K562 (cell line): ENCODE data around the gene DCP1B. TPM values are rescaled to one million over a fixed set of nuclear protein-coding genes. Genes with fewer than 3 reads are reported as not detected.

Experiments
- ATAC-seq: fragments of 200-7000 bp; cut with Tn5 transposase; 3 replicates; pipeline ENCODE4 v1.9.1; 2020; ENCODE audit warnings: moderate library complexity
- BruUV-seq: library from RNA; stranded (reverse); fragments of 400-500 nt; replicated peaks from 2 replicates; lab custom pipeline; 2021; lab: Mats Ljungman, UMichigan
- CTCF ChIA-PET: fragments of 300-600 bp; formaldehyde crosslinking; extraction: SDS; loops from one replicate; lab custom pipeline; 2021; ENCODE audit warnings: low intra/inter-chr PET ratio; lab: Yijun Ruan, JAX
- POLR2A ChIA-PET: fragments of 300-600, 350-650 bp; sonication (Branson Sonifier 250); formaldehyde crosslinking; extraction: SDS; loops from one replicate; lab custom pipeline; 2021; ENCODE audit warnings: antibody characterized with exemption, inconsistent platforms; lab: Yijun Ruan, JAX
- DNase-seq, 4 experiments: peaks; one replicate each; pipeline versions ENCODE4 v3.0.0 to v3.0.0-alpha.2; 2011 to 2018; ENCODE audit warnings: low spot score in 3 of 4, mixed read lengths in 3 of 4; ENCODE audit errors: extremely low read depth in 1 of 4
- FAIRE-seq: peaks from 2 replicates; lab custom pipeline; 2011; peaks lifted over from hg19 to GRCh38; lab: Jason Lieb, UNC
- H2AFZ ChIP-seq: 2 replicates; pipeline ENCODE4 v1.6.0; 2011; ENCODE audit warnings: low read depth, low read length, control low read depth, inconsistent platforms
- H3K27ac ChIP-seq: fragments of 200-600 bp; 3 replicates; pipeline ENCODE4 v1.8.0; 2011; ENCODE audit warnings: low read depth, mild to moderate bottlenecking, control low read depth, inconsistent platforms, low read length, moderate library complexity, mixed read lengths; ENCODE audit errors: extremely low read depth
- H3K27me3 ChIP-seq, 2 experiments: fragments of 300-600 bp in 1 of 2; 2 replicates in 1 of 2; 3 replicates in 1 of 2; pipeline versions ENCODE4 v1.6.0 to v1.8.0; 2011; ENCODE audit warnings: inconsistent platforms in 2 of 2, low read length in 2 of 2, mild to moderate bottlenecking in 1 of 2, mixed read lengths in 1 of 2, moderate library complexity in 1 of 2; ENCODE audit not compliant: control insufficient read depth in 2 of 2, insufficient read depth in 2 of 2
- H3K36me3 ChIP-seq: fragments of 300-600 bp; 3 replicates; pipeline ENCODE4 v1.8.0; 2011; ENCODE audit warnings: mild to moderate bottlenecking, low read length, inconsistent platforms; ENCODE audit not compliant: control insufficient read depth, insufficient read depth
- H3K4me1 ChIP-seq, 2 experiments: fragments of 200-600 bp in 1 of 2; replicated peaks in 1 of 2; 2 replicates in 1 of 2; 3 replicates in 1 of 2; pipeline versions ENCODE4 v1.5.1 to v1.8.0; 2011; ENCODE audit warnings: inconsistent platforms in 2 of 2, low read length in 2 of 2, mild to moderate bottlenecking in 1 of 2, mixed read lengths in 1 of 2, moderate library complexity in 1 of 2; ENCODE audit not compliant: control insufficient read depth in 2 of 2, insufficient read depth in 2 of 2
- H3K4me2 ChIP-seq: 2 replicates; pipeline ENCODE4 v1.6.1; 2011; ENCODE audit warnings: low read length, control low read depth, inconsistent platforms, mixed read lengths; ENCODE audit not compliant: insufficient read depth
- H3K4me3 ChIP-seq: fragments of 200-600 bp; sonication (generic), shearing (Covaris generic); 2 replicates; pipeline ENCODE4 v1.5.1; 2016; ENCODE audit warnings: control low read depth, inconsistent platforms
- H3K79me2 ChIP-seq: fragments of 200-600 bp; 3 replicates; pipeline ENCODE4 v1.8.0; 2011; ENCODE audit warnings: low read length, inconsistent platforms; ENCODE audit not compliant: control insufficient read depth, insufficient read depth
- H3K9ac ChIP-seq, 2 experiments: 2 replicates each; pipeline versions ENCODE4 v1.6.0 to v1.6.1; 2011; ENCODE audit warnings: low read depth in 2 of 2, low read length in 2 of 2, control low read depth in 1 of 2, inconsistent platforms in 1 of 2, mild to moderate bottlenecking in 1 of 2, mixed read lengths in 1 of 2; ENCODE audit not compliant: insufficient read depth in 1 of 2
- H3K9me1 ChIP-seq: one replicate; pipeline ENCODE4 v1.6.0; 2011; ENCODE audit warnings: inconsistent platforms, mild to moderate bottlenecking, low read length, moderate library complexity; ENCODE audit not compliant: control insufficient read depth, insufficient read depth
- H3K9me3 ChIP-seq: replicated peaks from 2 replicates; pipeline ENCODE4 v1.5.1; 2011; ENCODE audit warnings: low read depth, low read length, inconsistent platforms; ENCODE audit not compliant: control insufficient read depth, insufficient read depth
- H4K20me1 ChIP-seq: replicated peaks from 2 replicates; pipeline ENCODE4 v1.6.1; 2011; ENCODE audit warnings: low read length, inconsistent platforms, mixed read lengths; ENCODE audit not compliant: control insufficient read depth, insufficient read depth
- ARID1B ChIP-seq: fragments of 450-650 bp; IDR thresholded peaks from 2 replicates; pipeline ENCODE4 v1.6.1; 2016; ENCODE audit warnings: antibody characterized with exemption, mild to moderate bottlenecking, inconsistent platforms
- BRD4 ChIP-seq: fragments of 200-600 bp; sonication (generic); IDR thresholded peaks from 2 replicates; pipeline ENCODE4 v1.6.1; 2017; ENCODE audit warnings: inconsistent platforms
- DMBX1 ChIP-seq: fragments of 250-450 bp; sonication (Bioruptor Pico); IDR thresholded peaks from 2 replicates; pipeline ENCODE4 v1.8.0; 2022; ENCODE audit warnings: inconsistent platforms, mild to moderate bottlenecking, moderate library complexity, borderline replicate concordance
- GTF2F1 ChIP-seq: IDR thresholded peaks from 2 replicates; pipeline ENCODE4 v1.6.1; 2011; ENCODE audit warnings: low read depth, low read length, improper control_type of control experiment
- HNRNPUL1 ChIP-seq: fragments of 200-400 bp; formaldehyde crosslinking; IDR thresholded peaks from 2 replicates; pipeline ENCODE4 v1.6.1; 2017; ENCODE audit warnings: low read length
- KAT2B ChIP-seq: IDR thresholded peaks from one replicate; pipeline ENCODE4 v1.6.1; 2012; ENCODE audit warnings: low read depth, mild to moderate bottlenecking, control low read depth, inconsistent platforms, low read length, moderate library complexity
- SMARCA4 ChIP-seq: fragments of 450-650 bp; IDR thresholded peaks from 2 replicates; pipeline ENCODE4 v1.6.1; 2016
- SPI1 ChIP-seq: IDR thresholded peaks from 2 replicates; pipeline ENCODE4 v1.6.1; 2011; ENCODE audit warnings: low read depth, low read length, control low read depth, borderline replicate concordance
- STAG1 ChIP-seq: sonication (generic); formaldehyde crosslinking; IDR thresholded peaks from 2 replicates; pipeline ENCODE4 v1.5.0; 2020; ENCODE audit warnings: missing genetic modification reagents, borderline replicate concordance
- TAF9B ChIP-seq: fragments of 450-650 bp; IDR thresholded peaks from 2 replicates; pipeline ENCODE4 v1.6.1; 2018; ENCODE audit warnings: mild to moderate bottlenecking; ENCODE audit not compliant: partially characterized antibody
- TEAD4 ChIP-seq, 2 experiments: sonication (generic) in 1 of 2; formaldehyde crosslinking in 1 of 2; IDR thresholded peaks; 2 replicates each; pipeline versions ENCODE4 v1.6.1 to v1.8.0; 2012 to 2022; ENCODE audit warnings: borderline replicate concordance in 1 of 2, inconsistent platforms in 1 of 2, low read length in 1 of 2, mild to moderate bottlenecking in 1 of 2, missing genetic modification reagents in 1 of 2
- WGBS: fragments of 100-300 bp; shearing (Covaris generic); methylation state at CpG from one replicate; pipeline ENCODE4 v1.1.6; 2016; ENCODE audit warnings: low coverage, mixed read lengths; ENCODE audit not compliant: insufficient coverage; ENCODE audit errors: missing lambda C conversion rate; 5-methylcytosine and 5-hydroxymethylcytosine counted together
- in situ Hi-C: fragments of 300-500 bp; cut with MboI; formaldehyde crosslinking; loops from 4 replicates; pipeline ENCODE4 v1.15.0; 2018; ENCODE audit warnings: inconsistent platforms, mixed read lengths
- intact Hi-C: fragments of 100-400 bp; cut with micrococcal nuclease; formaldehyde crosslinking; loops from 2 replicates; pipeline ENCODE4 v1.14.2; 2022
- polyA plus RNA-seq, 8 experiments: library from polyadenylated mRNA; depleted of rRNA in 4 of 8; stranded (reverse) in 5 of 8; unstranded in 3 of 8; fragments of >200 nt; fragmentation: Nextera tagmentation in 2 of 8; fragmentation: Illumina TruSeq in 1 of 8; extraction: Ambion mirVana in 2 of 8; extraction: Trizol in 1 of 8; gene quantifications; 2 replicates each; pipeline versions ENCODE4 v1.2.1 to v1.2.3, GENCODE V29; 2011 to 2014; ENCODE audit warnings: inconsistent platforms in 1 of 8, missing spikeins in 1 of 8
- total RNA-seq, 7 experiments: library from RNA; depleted of rRNA in 6 of 7; stranded (reverse); fragments of >200 nt in 6 of 7; fragmentation: Illumina TruSeq in 2 of 7; extraction: Trizol in 2 of 7; gene quantifications; 2 replicates each; pipeline versions ENCODE4 v1.2.1 to v1.2.3, GENCODE V29; 2011 to 2021; ENCODE audit warnings: low replicate concordance in 1 of 7
- TF ChIP-seq, protein P1 (sequence below): sonication (generic); formaldehyde crosslinking; IDR thresholded peaks from 2 replicates; pipeline ENCODE4 v1.8.1; 2022; ENCODE audit warnings: missing genetic modification reagents
- TF ChIP-seq, protein P2 (sequence below): IDR thresholded peaks from 2 replicates; pipeline ENCODE4 v1.6.1; 2014; ENCODE audit warnings: antibody characterized with exemption
- TF ChIP-seq, protein P3 (sequence below): fragments of 450-650 bp; IDR thresholded peaks from 2 replicates; pipeline ENCODE4 v1.6.1; 2018; ENCODE audit warnings: mild to moderate bottlenecking, low read depth; ENCODE audit not compliant: partially characterized antibody

The DCP1B gene
- total and polyA plus RNA-seq, 9 of the 15 experiments (the other 6 are each of a cell fraction or from before 2014, with no cell fraction given) = 0.83 to 7.3 (median 3.4) TPM

DNA sequence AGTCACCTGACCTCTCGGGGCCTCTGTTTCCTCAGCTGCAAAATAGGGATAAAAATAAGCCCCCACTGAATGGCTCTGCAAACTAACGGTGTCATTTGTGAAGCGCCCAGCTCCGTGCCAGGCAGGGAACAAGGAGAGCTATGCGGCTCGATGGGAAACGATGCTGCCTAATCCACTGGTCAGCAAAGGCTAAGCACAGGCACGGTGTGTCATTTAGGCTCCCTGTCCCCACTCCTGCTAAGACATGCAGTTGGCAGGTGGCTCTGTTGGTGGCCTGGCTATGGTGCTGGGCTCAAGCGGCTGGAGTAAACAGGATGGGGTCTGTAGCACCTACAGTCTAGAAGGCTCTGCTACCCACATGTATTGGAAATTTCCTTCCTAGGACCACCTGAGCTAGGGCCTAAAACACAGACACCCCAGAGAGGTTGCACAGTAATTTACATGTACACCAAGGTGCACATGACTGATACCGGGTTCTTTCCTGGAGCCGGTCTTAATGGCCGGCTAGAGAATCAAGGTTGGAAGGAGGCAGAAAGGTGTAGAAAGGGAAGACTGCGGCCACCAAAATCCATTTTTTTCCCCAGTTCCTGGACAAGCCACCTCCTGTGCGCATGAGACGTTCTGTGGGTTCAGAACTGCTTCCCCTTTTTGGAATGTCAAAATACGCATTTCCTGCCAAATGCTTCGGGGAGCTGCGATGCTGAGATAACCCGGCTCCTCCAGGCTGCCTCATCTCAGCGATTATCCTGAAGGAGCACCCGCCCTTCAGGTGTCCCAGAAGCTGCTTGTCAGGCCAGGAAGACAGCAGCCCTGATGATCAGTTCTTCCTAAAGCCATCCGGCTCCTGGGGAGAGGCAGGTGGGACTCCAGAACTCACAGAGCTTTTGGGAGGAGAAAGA is 86.8 kb downstream of the DCP1B start:
- ATAC-seq = peak; percentile 44
- Histone ChIP-seq H3K27ac (no peak overlapping the region; the same call in 2 of the 3 replicates), H2AFZ (peak overlapping the region; percentile 57; the same call in 1 of the 2 replicates), H3K27me3 (no peaks in the 10 kb centered on the region), H3K36me3 (no peaks in the 10 kb centered on the region), H3K79me2 (no peaks in the 10 kb centered on the region), H3K9ac (peak overlapping the region in 1 of 2 experiments; percentile 68; a peak in 1 of 4 replicates), H3K4me3 (no peak overlapping the region), H3K9me1 (no peaks in the 10 kb centered on the region), H3K9me3 (no peaks in the 10 kb centered on the region), H3K4me2 (peak overlapping the region; percentile 53), H3K4me1 (peaks cover 36 to 49% of the 10 kb centered on the region in 2 experiments), H4K20me1 (no peaks in the 10 kb centered on the region)
- FAIRE-seq = peak; percentile 88
- WGBS = 16% methylated on average over 21 of the region's 22 CpGs
- POLR2A ChIA-PET = interaction anchor here (0.8 to 1.4 kb wide), 2 partner anchors 11 to 13 kb away, joined by 4 to 5 read pairs; no protein-coding TSS in a partner anchor
- intact Hi-C loops (loop anchor here (10.0 kb wide), 1 partner anchor 103 kb away; no protein-coding TSS in a partner anchor), in situ Hi-C loops (no loop called here)
- peak; percentile 25 to 72 (median 46) for DNase-seq
- CTCF ChIA-PET = no interaction called here
- BruUV-seq = no TSS peak
- TF ChIP-seq ARID1B (peak; percentile 74), HNRNPUL1 (no peak), GTF2F1 (no peak), SMARCA4 (peak; percentile 31; the same call in 1 of the 2 replicates), KAT2B (no peak), STAG1 (CRISPR knock-in tag) (no peak), TAF9B (no peak), DMBX1 (no peak), TEAD4 (IDR thresholded peaks at IDR 0.05; ENCODE audit: low read length) (peak; percentile 75; the same call in 1 of the 2 replicates), TEAD4 (CRISPR knock-in tag; IDR thresholded peaks at IDR 0.05; ENCODE audit: borderline replicate concordance) (no peak), SPI1 (peak; percentile 40; the same call in 1 of the 2 replicates), BRD4 (no peak)
- TF ChIP-seq, protein P1, sequence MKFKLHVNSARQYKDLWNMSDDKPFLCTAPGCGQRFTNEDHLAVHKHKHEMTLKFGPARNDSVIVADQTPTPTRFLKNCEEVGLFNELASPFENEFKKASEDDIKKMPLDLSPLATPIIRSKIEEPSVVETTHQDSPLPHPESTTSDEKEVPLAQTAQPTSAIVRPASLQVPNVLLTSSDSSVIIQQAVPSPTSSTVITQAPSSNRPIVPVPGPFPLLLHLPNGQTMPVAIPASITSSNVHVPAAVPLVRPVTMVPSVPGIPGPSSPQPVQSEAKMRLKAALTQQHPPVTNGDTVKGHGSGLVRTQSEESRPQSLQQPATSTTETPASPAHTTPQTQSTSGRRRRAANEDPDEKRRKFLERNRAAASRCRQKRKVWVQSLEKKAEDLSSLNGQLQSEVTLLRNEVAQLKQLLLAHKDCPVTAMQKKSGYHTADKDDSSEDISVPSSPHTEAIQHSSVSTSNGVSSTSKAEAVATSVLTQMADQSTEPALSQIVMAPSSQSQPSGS (CRISPR knock-in tag) = no peak
- TF ChIP-seq, protein P2, sequence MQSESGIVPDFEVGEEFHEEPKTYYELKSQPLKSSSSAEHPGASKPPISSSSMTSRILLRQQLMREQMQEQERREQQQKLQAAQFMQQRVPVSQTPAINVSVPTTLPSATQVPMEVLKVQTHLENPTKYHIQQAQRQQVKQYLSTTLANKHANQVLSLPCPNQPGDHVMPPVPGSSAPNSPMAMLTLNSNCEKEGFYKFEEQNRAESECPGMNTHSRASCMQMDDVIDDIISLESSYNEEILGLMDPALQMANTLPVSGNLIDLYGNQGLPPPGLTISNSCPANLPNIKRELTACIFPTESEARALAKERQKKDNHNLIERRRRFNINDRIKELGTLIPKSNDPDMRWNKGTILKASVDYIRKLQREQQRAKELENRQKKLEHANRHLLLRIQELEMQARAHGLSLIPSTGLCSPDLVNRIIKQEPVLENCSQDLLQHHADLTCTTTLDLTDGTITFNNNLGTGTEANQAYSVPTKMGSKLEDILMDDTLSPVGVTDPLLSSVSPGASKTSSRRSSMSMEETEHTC = no peak
- TF ChIP-seq, protein P3, sequence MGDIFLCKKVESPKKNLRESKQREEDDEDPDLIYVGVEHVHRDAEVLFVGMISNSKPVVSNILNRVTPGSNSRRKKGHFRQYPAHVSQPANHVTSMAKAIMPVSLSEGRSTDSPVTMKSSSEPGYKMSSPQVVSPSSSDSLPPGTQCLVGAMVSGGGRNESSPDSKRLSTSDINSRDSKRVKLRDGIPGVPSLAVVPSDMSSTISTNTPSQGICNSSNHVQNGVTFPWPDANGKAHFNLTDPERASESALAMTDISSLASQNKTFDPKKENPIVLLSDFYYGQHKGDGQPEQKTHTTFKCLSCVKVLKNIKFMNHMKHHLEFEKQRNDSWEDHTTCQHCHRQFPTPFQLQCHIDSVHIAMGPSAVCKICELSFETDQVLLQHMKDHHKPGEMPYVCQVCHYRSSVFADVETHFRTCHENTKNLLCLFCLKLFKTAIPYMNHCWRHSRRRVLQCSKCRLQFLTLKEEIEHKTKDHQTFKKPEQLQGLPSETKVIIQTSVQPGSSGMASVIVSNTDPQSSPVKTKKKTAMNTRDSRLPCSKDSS = no peak
